ENCODE results near the gene OR4C11. TPM values are rescaled to one million over a fixed set of nuclear protein-coding genes. Genes with fewer than 3 reads are reported as not detected.

OR4C11 gene, protein sequence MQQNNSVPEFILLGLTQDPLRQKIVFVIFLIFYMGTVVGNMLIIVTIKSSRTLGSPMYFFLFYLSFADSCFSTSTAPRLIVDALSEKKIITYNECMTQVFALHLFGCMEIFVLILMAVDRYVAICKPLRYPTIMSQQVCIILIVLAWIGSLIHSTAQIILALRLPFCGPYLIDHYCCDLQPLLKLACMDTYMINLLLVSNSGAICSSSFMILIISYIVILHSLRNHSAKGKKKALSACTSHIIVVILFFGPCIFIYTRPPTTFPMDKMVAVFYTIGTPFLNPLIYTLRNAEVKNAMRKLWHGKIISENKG
- total RNA-seq (2014; rRNA removed; shearing (Covaris generic)) (not detected in 2 replicates), polyA plus RNA-seq (2016; fragmentation: Nextera tagmentation; extraction: Ambion mirVana) (not detected in 2 replicates)
- long read RNA-seq = 0 reads

DNA sequence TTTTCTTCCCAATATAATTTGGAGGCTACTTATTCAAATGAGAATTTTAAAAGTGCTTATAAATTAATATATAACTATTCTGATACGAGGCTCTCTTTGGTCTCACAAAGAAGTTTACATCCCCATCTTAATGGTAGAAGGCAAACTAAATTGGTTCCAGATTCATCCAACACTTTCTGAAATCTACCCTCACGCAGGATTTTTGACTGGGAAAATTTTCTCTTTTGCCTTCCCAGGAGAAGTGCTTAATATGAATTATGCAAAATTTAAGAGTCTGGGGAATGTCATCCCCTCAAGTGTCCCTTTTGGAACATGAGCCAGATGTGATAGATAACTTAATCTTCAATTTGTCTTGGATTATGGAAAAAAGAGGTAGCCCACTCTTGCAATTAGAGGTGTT lies at the start of gene OR4C11:
Gene OR4C11, minus strand, starts transcription at position 101 of the 400 bp plus-strand sequence. CDS start 3,272 bp downstream, outside the sequence.
- Mint-ChIP-seq H3K9me3 (peaks cover 88% of the 10 kb centered on the region), H3K36me3 (ENCODE audit: low read depth) (peaks cover 22% of the 10 kb centered on the region; the same call in 2 of the 3 replicates), H3K4me3 (no peak within 1 kb of the TSS), H3K4me1 (no peaks in the 10 kb centered on the region), H3K27ac (no peak within 1 kb of the TSS), H3K27me3 (ENCODE audit: insufficient read depth, low read depth, poor library complexity) (peaks cover 2% of the 10 kb centered on the region)
- Histone ChIP-seq H2AFZ (no peak within 1 kb of the TSS), H3K4me2 (no peak within 1 kb of the TSS), H3K4me3 (no peak within 1 kb of the TSS), H3K4me1 (ENCODE audit: insufficient read depth) (no peaks in the 10 kb centered on the region), H3F3A (replicated peaks; ENCODE audit: low read depth) (no peaks in the 10 kb centered on the region), H3K79me2 (replicated peaks; ENCODE audit: insufficient read depth) (no peaks in the 10 kb centered on the region), H3K9me2 (ENCODE audit: insufficient read depth) (no peaks in the 10 kb centered on the region), H3K36me3 (ENCODE audit: insufficient read depth) (peaks cover 22% of the 10 kb centered on the region; the same call in 1 of the 2 replicates), H3K27me3 (ENCODE audit: insufficient read depth) (no peaks in the 10 kb centered on the region), H3K27ac (ENCODE audit: low read depth) (no peak within 1 kb of the TSS), H4K20me1 (replicated peaks; ENCODE audit: insufficient read depth) (no peaks in the 10 kb centered on the region)
- no peak for DNase-seq (ENCODE audit: low spot score)
- TF ChIP-seq EZH2phosphoT487 (IDR thresholded peaks at IDR 0.05; ENCODE audit: unreplicated experiment) = no peak
- TF ChIP-seq ZNF114 (CRISPR knock-in tag; IDR thresholded peaks at IDR 0.05) = no peak
- TF ChIP-seq NANOG (IDR thresholded peaks at IDR 0.05; ENCODE audit: borderline replicate concordance) = no peak
- TF ChIP-seq, protein P1, sequence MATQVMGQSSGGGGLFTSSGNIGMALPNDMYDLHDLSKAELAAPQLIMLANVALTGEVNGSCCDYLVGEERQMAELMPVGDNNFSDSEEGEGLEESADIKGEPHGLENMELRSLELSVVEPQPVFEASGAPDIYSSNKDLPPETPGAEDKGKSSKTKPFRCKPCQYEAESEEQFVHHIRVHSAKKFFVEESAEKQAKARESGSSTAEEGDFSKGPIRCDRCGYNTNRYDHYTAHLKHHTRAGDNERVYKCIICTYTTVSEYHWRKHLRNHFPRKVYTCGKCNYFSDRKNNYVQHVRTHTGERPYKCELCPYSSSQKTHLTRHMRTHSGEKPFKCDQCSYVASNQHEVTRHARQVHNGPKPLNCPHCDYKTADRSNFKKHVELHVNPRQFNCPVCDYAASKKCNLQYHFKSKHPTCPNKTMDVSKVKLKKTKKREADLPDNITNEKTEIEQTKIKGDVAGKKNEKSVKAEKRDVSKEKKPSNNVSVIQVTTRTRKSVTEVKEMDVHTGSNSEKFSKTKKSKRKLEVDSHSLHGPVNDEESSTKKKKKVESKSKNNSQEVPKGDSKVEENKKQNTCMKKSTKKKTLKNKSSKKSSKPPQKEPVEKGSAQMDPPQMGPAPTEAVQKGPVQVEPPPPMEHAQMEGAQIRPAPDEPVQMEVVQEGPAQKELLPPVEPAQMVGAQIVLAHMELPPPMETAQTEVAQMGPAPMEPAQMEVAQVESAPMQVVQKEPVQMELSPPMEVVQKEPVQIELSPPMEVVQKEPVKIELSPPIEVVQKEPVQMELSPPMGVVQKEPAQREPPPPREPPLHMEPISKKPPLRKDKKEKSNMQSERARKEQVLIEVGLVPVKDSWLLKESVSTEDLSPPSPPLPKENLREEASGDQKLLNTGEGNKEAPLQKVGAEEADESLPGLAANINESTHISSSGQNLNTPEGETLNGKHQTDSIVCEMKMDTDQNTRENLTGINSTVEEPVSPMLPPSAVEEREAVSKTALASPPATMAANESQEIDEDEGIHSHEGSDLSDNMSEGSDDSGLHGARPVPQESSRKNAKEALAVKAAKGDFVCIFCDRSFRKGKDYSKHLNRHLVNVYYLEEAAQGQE (IDR thresholded peaks at IDR 0.05; ENCODE audit: unreplicated experiment) = no peak
- TF ChIP-seq EZH2 (IDR thresholded peaks at IDR 0.05; ENCODE audit: low read depth, unreplicated experiment) = no peak
- TF ChIP-seq, protein P2, sequence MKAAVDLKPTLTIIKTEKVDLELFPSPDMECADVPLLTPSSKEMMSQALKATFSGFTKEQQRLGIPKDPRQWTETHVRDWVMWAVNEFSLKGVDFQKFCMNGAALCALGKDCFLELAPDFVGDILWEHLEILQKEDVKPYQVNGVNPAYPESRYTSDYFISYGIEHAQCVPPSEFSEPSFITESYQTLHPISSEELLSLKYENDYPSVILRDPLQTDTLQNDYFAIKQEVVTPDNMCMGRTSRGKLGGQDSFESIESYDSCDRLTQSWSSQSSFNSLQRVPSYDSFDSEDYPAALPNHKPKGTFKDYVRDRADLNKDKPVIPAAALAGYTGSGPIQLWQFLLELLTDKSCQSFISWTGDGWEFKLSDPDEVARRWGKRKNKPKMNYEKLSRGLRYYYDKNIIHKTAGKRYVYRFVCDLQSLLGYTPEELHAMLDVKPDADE (IDR thresholded peaks at IDR 0.05) = no peak
- TF ChIP-seq POLR2AphosphoS5 (IDR thresholded peaks at IDR 0.05; ENCODE audit: low read depth) = no peak
- TF ChIP-seq CREB1 (CRISPR knock-in tag; IDR thresholded peaks at IDR 0.05; ENCODE audit: low read depth) = no peak
- no peak for ATAC-seq

GRCh38 chr11:55655096-55655495 lies 47.7 kb upstream of the OR4C11 start:
- H4K20me1 ChIP-seq (replicated peaks; ENCODE audit: insufficient read depth) = no peaks in the 10 kb centered on the region
- no peaks in the 10 kb centered on the region for H3F3A ChIP-seq (replicated peaks; ENCODE audit: low read depth)
- no peaks in the 10 kb centered on the region for H3K79me2 ChIP-seq (replicated peaks; ENCODE audit: insufficient read depth)
- no peak overlapping the region for H3K27ac ChIP-seq (ENCODE audit: low read depth)
- DNase-seq (ENCODE audit: low spot score) (no peak), ATAC-seq (no peak)
- Mint-ChIP-seq H3K9me3 (peaks cover 90% of the 10 kb centered on the region), H3K4me3 (no peak overlapping the region), H3K27me3 (ENCODE audit: insufficient read depth, low read depth, poor library complexity) (no peaks in the 10 kb centered on the region), H3K4me1 (no peaks in the 10 kb centered on the region), H3K36me3 (ENCODE audit: low read depth) (peaks cover 25% of the 10 kb centered on the region), H3K27ac (no peak overlapping the region)
- no peaks in the 10 kb centered on the region for H3K9me2 ChIP-seq (ENCODE audit: insufficient read depth)
- 0 out of 2 replicates have a peak, but pooled peaks cover 3% of the 10 kb centered on the region for H3K36me3 ChIP-seq (ENCODE audit: insufficient read depth)
- H3K27me3 ChIP-seq (ENCODE audit: insufficient read depth) = no peaks in the 10 kb centered on the region
- H3K4me3 ChIP-seq = no peak overlapping the region; the same call in 1 of the 2 replicates
- H3K4me1 ChIP-seq (ENCODE audit: insufficient read depth) = no peaks in the 10 kb centered on the region
- H3K4me2 ChIP-seq = no peak overlapping the region
- no peak overlapping the region for H2AFZ ChIP-seq
- TF ChIP-seq CTCF (conservative IDR thresholded peaks at IDR 0.05; ENCODE audit: low read depth in 2 of 2) = no peak
- no peak for TF ChIP-seq ZNF331 (CRISPR knock-in tag; IDR thresholded peaks at IDR 0.05; ENCODE audit: low read depth)
